Lower leg skin (tissue), 4 donors: Measurements from ENCODE around the gene CTNNA2. TPM values are rescaled to one million over a fixed set of nuclear protein-coding genes. Genes with fewer than 3 reads are reported as not detected.

Source experiments
- DNase-seq, 2 donors: peaks; one replicate each; pipeline ENCODE4 v3.0.0-alpha.2; 2019; ENCODE audit warnings: low spot score in 2 of 2
- H3K4me3 ChIP-seq: fragments of 200-600 bp; sonication (generic); 2 replicates; pipeline ENCODE4 v1.5.1; 2017; ENCODE audit warnings: mild to moderate bottlenecking, low read depth; ENCODE audit not compliant: poor library complexity, severe bottlenecking
- CTCF ChIP-seq, 3 donors: fragments of 450-650 bp; IDR thresholded peaks; one replicate each; pipeline ENCODE4 v1.5.1; 2016; ENCODE audit warnings: antibody characterized with exemption in 3 of 3, mild to moderate bottlenecking in 3 of 3, moderate library complexity in 2 of 3
- POLR2A ChIP-seq, 2 donors: fragments of 450-650 bp; IDR thresholded peaks; one replicate each; pipeline ENCODE4 v1.6.1; 2016 to 2017; ENCODE audit warnings: antibody characterized with exemption in 2 of 2, mild to moderate bottlenecking in 1 of 2, moderate library complexity in 1 of 2
- WGBS, 2 donors: methylation state at CpG; one replicate each; pipeline ENCODE4 v1.1.5; 2018; 5-methylcytosine and 5-hydroxymethylcytosine counted together
- intact Hi-C: fragments of 100-400 bp; cut with DNase I; formaldehyde crosslinking; loops from one replicate; pipeline ENCODE4 v1.15.0; 2023; ENCODE audit warnings: low total_unique reads
- total RNA-seq, 4 donors: library from RNA; depleted of rRNA; stranded (reverse); fragments of >200 nt; gene quantifications; one replicate each; pipeline ENCODE4 v1.1.0, GENCODE V29; 2016

Gene CTNNA2
- total RNA-seq, 4 donors from 2014 or later: not detected

- TF ChIP-seq CTCF (IDR thresholded peaks at IDR 0.05) (no peak), POLR2A (IDR thresholded peaks at IDR 0.05) (no peak)
- no peak for DNase-seq
- intact Hi-C loops: no loop called here
- H3K4me3 ChIP-seq: no peak overlapping the region
- WGBS, 2 donors: 91 to 93% methylated on average over 7 of the region's 7 CpGs
Observed at GRCh38 chr2:80168801-80169200, 656.0 kb downstream of the CTNNA2 start.

GRCh38 chr2:80169811-80170594, 657.2 kb downstream of the CTNNA2 start:
- 59 to 78% methylated on average over 3 of the region's 3 CpGs for WGBS, 2 donors
- no peak overlapping the region for H3K4me3 ChIP-seq
- TF ChIP-seq POLR2A (IDR thresholded peaks at IDR 0.05) (no peak), CTCF (IDR thresholded peaks at IDR 0.05) (no peak)
- no peak for DNase-seq
- intact Hi-C loops: no loop called here

- intact Hi-C loops: no loop called here
- WGBS, 2 donors: 58 to 79% methylated on average over 2 of the region's 2 CpGs
- H3K4me3 ChIP-seq: no peak overlapping the region
- TF ChIP-seq CTCF (IDR thresholded peaks at IDR 0.05) (no peak), POLR2A (IDR thresholded peaks at IDR 0.05) (no peak)
- no peak for DNase-seq
Observed at GRCh38 chr2:80185091-80185490, 672.2 kb downstream of the CTNNA2 start.

GRCh38 chr2:80186262-80186661, 673.4 kb downstream of the CTNNA2 start:
- intact Hi-C loops: no loop called here
- H3K4me3 ChIP-seq: no peak overlapping the region
- TF ChIP-seq POLR2A (IDR thresholded peaks at IDR 0.05): no peak
- TF ChIP-seq CTCF (IDR thresholded peaks at IDR 0.05): no peak
- WGBS, 2 donors: 75 to 84% methylated on average over 2 of the region's 2 CpGs
- DNase-seq: no peak

GRCh38 chr2:80187156-80187555, 674.3 kb downstream of the CTNNA2 start:
- WGBS, 2 donors: 60 to 65% methylated on average over 5 of the region's 5 CpGs
- no peak for DNase-seq
- H3K4me3 ChIP-seq: no peak overlapping the region
- intact Hi-C loops: no loop called here
- TF ChIP-seq POLR2A (IDR thresholded peaks at IDR 0.05): no peak
- no peak for TF ChIP-seq CTCF (IDR thresholded peaks at IDR 0.05)

- intact Hi-C loops: no loop called here
- WGBS, 2 donors: 68 to 79% methylated on average over 5 of the region's 5 CpGs
- DNase-seq: no peak
- TF ChIP-seq POLR2A (IDR thresholded peaks at IDR 0.05) (no peak), CTCF (IDR thresholded peaks at IDR 0.05) (no peak)
- H3K4me3 ChIP-seq: no peak overlapping the region
Observed at GRCh38 chr2:80190166-80190565, 677.3 kb downstream of the CTNNA2 start.
